ENCODE data around the gene FMNL1. TPM values are rescaled to one million over a fixed set of nuclear protein-coding genes. Genes with fewer than 3 reads are reported as not detected.
"Not testable (repeated sequence)": the region's sequence is repeated elsewhere in the genome, so short reads cannot be mapped to it uniquely, and the experiment has no call there.

FMNL1 gene
- total RNA-seq, 1 experiment from 2014 or later = 0.63 TPM

GRCh38 chr17:45246861-45247428, 25.3 kb downstream of the FMNL1 start:
- in situ Hi-C loops (cut with HindIII; ENCODE audit: low pct_unique_long_range_greater_than_20kb, low sequenced_read_pairs) = no loop called here
- DNase-seq (ENCODE audit: low read depth, low spot score) = peak; percentile 45

GRCh38 chr17:45247429-45248131, 25.9 kb downstream of the FMNL1 start:
- peak; percentile 89 for DNase-seq (ENCODE audit: low read depth, low spot score)
- in situ Hi-C loops (cut with HindIII; ENCODE audit: low pct_unique_long_range_greater_than_20kb, low sequenced_read_pairs) = no loop called here

- peak; percentile 18 for DNase-seq (ENCODE audit: low read depth, low spot score)
- in situ Hi-C loops (cut with HindIII; ENCODE audit: low pct_unique_long_range_greater_than_20kb, low sequenced_read_pairs) = no loop called here
Measured at GRCh38 chr17:45248132-45248957, 26.7 kb downstream of the FMNL1 start.

GRCh38 chr17:45251931-45252330, 30.2 kb downstream of the FMNL1 start:
- DNase-seq (ENCODE audit: low read depth, low spot score) = no peak
- in situ Hi-C loops (cut with HindIII; ENCODE audit: low pct_unique_long_range_greater_than_20kb, low sequenced_read_pairs) = no loop called here

- in situ Hi-C loops (cut with HindIII; ENCODE audit: low pct_unique_long_range_greater_than_20kb, low sequenced_read_pairs); DNase-seq (ENCODE audit: low read depth, low spot score): not testable (repeated sequence)
Measured at GRCh38 chr17:45253237-45253636, 31.6 kb downstream of the FMNL1 start.

GRCh38 chr17:45253879-45254278, 32.2 kb downstream of the FMNL1 start:
- DNase-seq (ENCODE audit: low read depth, low spot score) = no peak
- in situ Hi-C loops (cut with HindIII; ENCODE audit: low pct_unique_long_range_greater_than_20kb, low sequenced_read_pairs) = no loop called here

GRCh38 chr17:45255358-45255757, 33.7 kb downstream of the FMNL1 start:
- DNase-seq (ENCODE audit: low read depth, low spot score) = no peak
- in situ Hi-C loops (cut with HindIII; ENCODE audit: low pct_unique_long_range_greater_than_20kb, low sequenced_read_pairs) = no loop called here

- no peak for DNase-seq (ENCODE audit: low read depth, low spot score)
- in situ Hi-C loops (cut with HindIII; ENCODE audit: low pct_unique_long_range_greater_than_20kb, low sequenced_read_pairs) = no loop called here
Measured at GRCh38 chr17:45256114-45256966, 34.7 kb downstream of the FMNL1 start.

- in situ Hi-C loops (cut with HindIII; ENCODE audit: low pct_unique_long_range_greater_than_20kb, low sequenced_read_pairs) = no loop called here
- no peak for DNase-seq (ENCODE audit: low read depth, low spot score)
Measured at GRCh38 chr17:45257115-45257514, 35.4 kb downstream of the FMNL1 start.

GRCh38 chr17:45258981-45259380, 37.3 kb downstream of the FMNL1 start:
- DNase-seq (ENCODE audit: low read depth, low spot score) = no peak
- in situ Hi-C loops (cut with HindIII; ENCODE audit: low pct_unique_long_range_greater_than_20kb, low sequenced_read_pairs) = no loop called here

GRCh38 chr17:45260204-45260783, 38.6 kb downstream of the FMNL1 start:
- in situ Hi-C loops (cut with HindIII; ENCODE audit: low pct_unique_long_range_greater_than_20kb, low sequenced_read_pairs) = no loop called here
- no peak for DNase-seq (ENCODE audit: low read depth, low spot score)

- in situ Hi-C loops (cut with HindIII; ENCODE audit: low pct_unique_long_range_greater_than_20kb, low sequenced_read_pairs) = no loop called here
- DNase-seq (ENCODE audit: low read depth, low spot score) = no peak
Measured at GRCh38 chr17:45261577-45262515, 40.2 kb downstream of the FMNL1 start, which contains the start of gene SPATA32. TSS of gene SPATA32 (minus strand) at chr17:45262094. CDS start at chr17:45262016, 78 bp downstream.

GRCh38 chr17:45262516-45263476, 41.1 kb downstream of the FMNL1 start:
- no peak for DNase-seq (ENCODE audit: low read depth, low spot score)

GRCh38 chr17:45263477-45263860, 41.8 kb downstream of the FMNL1 start:
- DNase-seq (ENCODE audit: low read depth, low spot score) = no peak
- in situ Hi-C loops (cut with HindIII; ENCODE audit: low pct_unique_long_range_greater_than_20kb, low sequenced_read_pairs) = no loop called here

More at GRCh38 chr17:45262516-45263476, 41.1 kb downstream of the FMNL1 start:
- in situ Hi-C loops (cut with HindIII; ENCODE audit: low pct_unique_long_range_greater_than_20kb, low sequenced_read_pairs) = no loop called here

- DNase-seq (ENCODE audit: low read depth, low spot score) = no peak
- in situ Hi-C loops (cut with HindIII; ENCODE audit: low pct_unique_long_range_greater_than_20kb, low sequenced_read_pairs) = no loop called here
Measured at GRCh38 chr17:45264430-45264829, 42.7 kb downstream of the FMNL1 start.

Measured in SK-MEL-5 (cell line).